RWPE2 (cell line): ENCODE data around the gene SHCBP1.
A peak's percentile ranks its signal among the peaks of the same experiment; 100 is the strongest.

Experiments
- ATAC-seq: fragments of 200-7000 bp; cut with Tn5 transposase; 3 replicates; pipeline ENCODE4 v1.9.1; 2021; ENCODE audit warnings: low read depth
- DNase-seq: peaks from one replicate; pipeline ENCODE4 v3.0.0-alpha.2; 2020; ENCODE audit warnings: low spot score
- H3K27ac ChIP-seq: fragments of 450-650 bp; 2 replicates; pipeline ENCODE4 v1.5.1; 2017; ENCODE audit warnings: mild to moderate bottlenecking; ENCODE audit not compliant: poor library complexity, severe bottlenecking
- H3K27me3 ChIP-seq: fragments of 250-450 bp; sonication (Bioruptor Pico); 2 replicates; pipeline ENCODE4 v1.5.1; 2021; ENCODE audit warnings: mild to moderate bottlenecking, moderate library complexity; ENCODE audit not compliant: insufficient read depth, poor library complexity, severe bottlenecking
- H3K36me3 ChIP-seq: fragments of 250-450 bp; sonication (Bioruptor Pico); 2 replicates; pipeline ENCODE4 v1.5.1; 2020; ENCODE audit warnings: low read depth, mild to moderate bottlenecking, moderate library complexity
- H3K4me1 ChIP-seq: fragments of 250-450 bp; sonication (Bioruptor Pico); 2 replicates; pipeline ENCODE4 v1.5.1; 2021; ENCODE audit warnings: mild to moderate bottlenecking, moderate library complexity; ENCODE audit not compliant: insufficient read depth, poor library complexity, severe bottlenecking
- H3K4me3 ChIP-seq: fragments of 250-450 bp; sonication (Bioruptor Pico); 2 replicates; pipeline ENCODE4 v1.5.1; 2021; ENCODE audit warnings: mild to moderate bottlenecking, moderate library complexity; ENCODE audit not compliant: severe bottlenecking
- H3K9me3 ChIP-seq: fragments of 250-450 bp; sonication (Bioruptor Pico); 2 replicates; pipeline ENCODE4 v1.5.1; 2021; ENCODE audit warnings: mild to moderate bottlenecking, moderate library complexity; ENCODE audit not compliant: severe bottlenecking
- TF ChIP-seq, protein P1 (sequence below): fragments of 450-650 bp; IDR thresholded peaks from one replicate; pipeline ENCODE4 v1.5.1; 2017; ENCODE audit warnings: mild to moderate bottlenecking, moderate library complexity; ENCODE audit not compliant: poor library complexity, severe bottlenecking

Gene SHCBP1

DNA sequence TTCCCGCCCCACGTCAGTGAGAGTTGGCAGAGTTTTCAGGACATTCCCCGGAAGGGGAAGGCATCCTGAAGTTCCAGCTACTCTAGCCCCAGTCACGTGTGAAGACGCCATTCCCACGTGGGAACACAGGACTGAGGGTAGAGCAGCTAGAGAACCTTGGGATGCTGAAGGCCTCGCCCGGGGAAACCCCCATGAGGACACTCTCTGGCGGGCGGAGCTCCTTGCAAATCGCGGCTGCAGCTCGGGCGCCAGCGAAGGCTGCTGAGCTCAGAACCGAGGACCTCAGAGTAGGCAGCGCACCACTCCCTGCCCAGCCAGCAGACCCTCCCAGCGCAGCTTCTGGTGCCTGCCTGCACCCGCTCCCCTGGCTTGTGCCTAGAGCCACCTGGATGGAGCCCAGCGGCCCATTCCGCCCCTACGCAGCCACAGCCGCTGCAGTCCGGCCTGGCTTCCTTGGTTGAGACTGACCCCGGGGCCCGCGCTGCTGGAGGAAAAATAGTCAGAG is 51.9 kb downstream of the SHCBP1 start:
- TF ChIP-seq, protein P1, sequence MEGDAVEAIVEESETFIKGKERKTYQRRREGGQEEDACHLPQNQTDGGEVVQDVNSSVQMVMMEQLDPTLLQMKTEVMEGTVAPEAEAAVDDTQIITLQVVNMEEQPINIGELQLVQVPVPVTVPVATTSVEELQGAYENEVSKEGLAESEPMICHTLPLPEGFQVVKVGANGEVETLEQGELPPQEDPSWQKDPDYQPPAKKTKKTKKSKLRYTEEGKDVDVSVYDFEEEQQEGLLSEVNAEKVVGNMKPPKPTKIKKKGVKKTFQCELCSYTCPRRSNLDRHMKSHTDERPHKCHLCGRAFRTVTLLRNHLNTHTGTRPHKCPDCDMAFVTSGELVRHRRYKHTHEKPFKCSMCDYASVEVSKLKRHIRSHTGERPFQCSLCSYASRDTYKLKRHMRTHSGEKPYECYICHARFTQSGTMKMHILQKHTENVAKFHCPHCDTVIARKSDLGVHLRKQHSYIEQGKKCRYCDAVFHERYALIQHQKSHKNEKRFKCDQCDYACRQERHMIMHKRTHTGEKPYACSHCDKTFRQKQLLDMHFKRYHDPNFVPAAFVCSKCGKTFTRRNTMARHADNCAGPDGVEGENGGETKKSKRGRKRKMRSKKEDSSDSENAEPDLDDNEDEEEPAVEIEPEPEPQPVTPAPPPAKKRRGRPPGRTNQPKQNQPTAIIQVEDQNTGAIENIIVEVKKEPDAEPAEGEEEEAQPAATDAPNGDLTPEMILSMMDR: no peak
- DNase-seq (no peak), ATAC-seq (no peak)
- no peak overlapping the region for H3K4me3 ChIP-seq
- no peak overlapping the region for H3K27ac ChIP-seq
- no peaks in the 10 kb centered on the region for H3K9me3 ChIP-seq
- H3K36me3 ChIP-seq: no peaks in the 10 kb centered on the region
- no peaks in the 10 kb centered on the region for H3K27me3 ChIP-seq
- H3K4me1 ChIP-seq: peaks cover 6% of the 10 kb centered on the region

DNA sequence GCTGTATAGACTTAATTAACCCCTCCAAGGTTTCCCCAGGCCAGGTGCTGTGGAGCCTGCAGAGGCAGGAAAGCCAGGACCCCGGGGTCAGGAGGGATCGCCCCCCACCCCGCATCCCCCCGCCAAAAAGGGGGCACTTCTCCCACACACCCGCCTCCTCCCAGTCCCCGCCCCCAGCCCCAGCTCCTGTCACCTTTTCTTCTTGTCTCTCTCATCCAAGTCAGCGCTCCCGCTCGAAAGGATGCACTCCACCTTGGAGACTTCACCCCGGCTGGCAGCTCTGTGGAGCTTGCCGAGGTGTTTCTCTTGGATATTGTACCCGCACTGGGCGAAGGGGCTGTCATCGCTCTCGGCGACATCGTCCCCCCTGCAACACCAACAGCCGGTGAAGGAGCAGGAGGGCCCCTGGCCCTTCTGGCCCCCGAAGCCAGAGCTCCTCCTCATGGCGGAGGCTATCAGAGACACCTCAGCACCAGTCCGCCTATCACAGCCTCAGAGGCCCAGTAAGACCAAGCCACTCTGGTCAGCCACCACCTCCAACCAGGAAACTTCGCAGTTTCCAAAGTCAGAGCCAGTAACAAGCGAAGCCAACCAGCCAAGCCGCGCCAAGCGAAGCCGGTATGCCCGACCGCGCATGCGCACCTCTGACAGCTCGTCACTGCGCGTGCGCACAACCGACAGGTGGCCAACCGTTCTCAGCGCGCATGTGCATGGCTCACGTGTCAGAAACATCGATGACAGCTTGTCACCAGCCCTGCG is 52.5 kb downstream of the SHCBP1 start:
- peaks cover 6% of the 10 kb centered on the region for H3K4me1 ChIP-seq
- DNase-seq: no peak
- no peak overlapping the region for H3K27ac ChIP-seq
- no peaks in the 10 kb centered on the region for H3K9me3 ChIP-seq
- H3K4me3 ChIP-seq: no peak overlapping the region
- TF ChIP-seq, protein P1: no peak
- ATAC-seq: no peak
- no peaks in the 10 kb centered on the region for H3K27me3 ChIP-seq
- no peaks in the 10 kb centered on the region for H3K36me3 ChIP-seq

DNA sequence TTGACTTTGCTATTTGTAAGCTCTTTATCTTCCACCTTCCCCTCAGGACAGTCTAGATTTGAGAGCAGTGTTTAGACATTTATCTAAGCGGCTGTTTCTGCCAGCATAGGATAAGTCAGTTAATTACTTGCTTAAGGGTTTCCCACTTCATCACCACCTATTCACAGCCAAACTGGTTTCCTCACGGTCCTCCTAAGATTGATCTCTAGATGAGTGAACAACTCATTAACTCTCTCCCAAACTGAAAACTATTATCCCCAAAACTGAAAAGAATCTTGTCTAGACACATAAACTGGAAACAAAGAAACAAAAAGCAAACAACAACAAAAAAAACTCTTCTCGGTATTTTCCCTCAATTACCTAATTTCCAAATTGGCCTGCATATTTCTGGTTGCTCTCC is 58.2 kb downstream of the SHCBP1 start:
- ATAC-seq: no peak
- TF ChIP-seq, protein P1: no peak

DNA sequence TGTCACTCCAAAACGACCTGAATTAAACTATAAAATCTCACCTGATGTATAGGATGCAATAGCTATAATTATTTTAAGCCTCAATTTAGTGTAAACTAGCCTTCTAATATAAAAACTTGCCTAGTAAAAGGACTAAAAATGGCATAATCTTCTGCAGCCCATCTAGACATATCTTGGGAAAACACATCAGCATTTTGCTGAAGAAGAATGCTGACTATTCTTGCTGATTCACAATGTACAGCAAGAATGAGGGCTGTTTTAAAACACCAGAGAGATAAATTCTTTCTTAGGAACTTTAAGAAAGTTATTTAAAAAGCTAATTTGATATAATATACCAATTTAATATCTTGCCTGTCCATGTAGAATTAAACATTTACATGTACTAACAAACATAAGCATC is 63.2 kb downstream of the SHCBP1 start:
- Histone ChIP-seq H3K27ac (no peak overlapping the region), H3K9me3 (no peaks in the 10 kb centered on the region), H3K4me1 (no peaks in the 10 kb centered on the region), H3K4me3 (no peak overlapping the region), H3K36me3 (no peaks in the 10 kb centered on the region), H3K27me3 (no peaks in the 10 kb centered on the region)
- no peak for ATAC-seq
- TF ChIP-seq, protein P1: no peak
- no peak for DNase-seq

More for the DNA sequence above, 58.2 kb downstream of the SHCBP1 start:
- no peaks in the 10 kb centered on the region for H3K4me1 ChIP-seq
- H3K27ac ChIP-seq: no peak overlapping the region
- no peak for DNase-seq
- no peak overlapping the region for H3K4me3 ChIP-seq
- H3K27me3 ChIP-seq: no peaks in the 10 kb centered on the region
- H3K9me3 ChIP-seq: no peaks in the 10 kb centered on the region
- no peaks in the 10 kb centered on the region for H3K36me3 ChIP-seq

DNA sequence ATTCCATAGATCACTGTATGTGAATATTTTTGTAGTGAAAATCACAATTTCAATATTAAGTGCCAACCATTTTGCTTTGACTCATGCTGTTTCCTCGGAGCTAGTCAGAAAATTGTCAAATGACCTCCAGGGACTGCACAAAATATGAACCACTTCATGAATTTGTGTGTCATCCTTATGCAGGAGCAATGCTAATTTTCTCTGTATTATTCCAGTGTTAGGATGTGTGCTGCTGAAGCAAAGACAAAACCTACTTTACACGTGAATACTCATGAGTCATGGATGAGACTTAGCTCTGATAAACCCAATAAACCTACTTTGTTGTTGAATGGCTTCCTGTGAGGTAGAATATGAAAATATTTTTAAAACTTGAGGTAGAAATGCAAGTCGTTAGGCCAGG is 65.2 kb downstream of the SHCBP1 start:
- no peak overlapping the region for H3K4me3 ChIP-seq
- H3K36me3 ChIP-seq: no peaks in the 10 kb centered on the region
- no peaks in the 10 kb centered on the region for H3K9me3 ChIP-seq
- no peaks in the 10 kb centered on the region for H3K4me1 ChIP-seq
- ATAC-seq (peak; percentile 41; the same call in 2 of the 3 replicates), DNase-seq (no peak)
- H3K27ac ChIP-seq: no peak overlapping the region
- no peaks in the 10 kb centered on the region for H3K27me3 ChIP-seq
- TF ChIP-seq, protein P1: no peak
